Central memory CD8-positive, alpha-beta T cell (primary cell): ENCODE measurements around the gene ARHGAP4.

ENCODE experiments used
- ATAC-seq: fragments of 150-1000 bp; cut with Tn5 transposase; replicated peaks from 2 replicates; pipeline ENCODE4 v1.10.0; 2022; ENCODE audit warnings: mild to moderate bottlenecking, moderate FRiP score, moderate number of reproducible peaks; ENCODE audit not compliant: poor library complexity, severe bottlenecking; ENCODE audit errors: extremely low read depth
- DNase-seq, 2 donors: peaks; one replicate each; pipeline ENCODE4 v3.0.0; 2021; ENCODE audit warnings: low spot score in 2 of 2
- H3K27ac Mint-ChIP-seq: one replicate; pipeline ENCODE4 v1.8.0; 2022; ENCODE audit warnings: low read depth, mild to moderate bottlenecking, moderate library complexity, mixed read lengths
- H3K27me3 Mint-ChIP-seq: one replicate; pipeline ENCODE4 v1.8.0; 2022; ENCODE audit warnings: mixed read lengths
- H3K36me3 Mint-ChIP-seq: one replicate; pipeline ENCODE4 v1.8.0; 2022; ENCODE audit warnings: mild to moderate bottlenecking, moderate library complexity, mixed read lengths; ENCODE audit not compliant: insufficient read depth
- H3K4me1 Mint-ChIP-seq: one replicate; pipeline ENCODE4 v1.8.0; 2022; ENCODE audit warnings: mixed read lengths
- H3K4me3 Mint-ChIP-seq: one replicate; pipeline ENCODE4 v1.8.0; 2022; ENCODE audit warnings: mild to moderate bottlenecking, moderate library complexity, mixed read lengths
- H3K9me3 Mint-ChIP-seq: one replicate; pipeline ENCODE4 v1.8.0; 2022; ENCODE audit warnings: mixed read lengths

Gene ARHGAP4

DNA sequence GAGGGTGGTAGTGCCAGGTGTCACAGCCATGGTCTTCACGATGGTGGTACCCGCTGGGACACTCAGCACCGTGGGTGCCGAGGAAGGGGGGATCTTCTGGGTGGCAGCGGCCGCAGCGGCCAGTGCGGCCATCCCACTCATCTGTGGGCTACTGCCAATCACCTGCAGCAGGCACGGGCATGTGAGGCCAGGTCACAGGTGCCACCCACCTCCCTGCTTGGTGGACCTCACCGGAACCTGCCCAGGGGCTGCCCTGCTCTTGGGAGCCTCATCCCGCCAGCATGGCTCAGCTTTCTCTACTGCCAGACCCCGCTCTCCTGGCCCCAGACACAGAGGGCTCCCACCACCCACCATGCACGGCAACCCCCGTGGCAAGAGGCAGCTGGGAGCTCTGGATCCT is 32.5 kb upstream of the ARHGAP4 start:
- DNase-seq (no peak), ATAC-seq (no peak)
- Mint-ChIP-seq H3K27me3 (no peaks in the 10 kb centered on the region), H3K36me3 (peaks cover 33% of the 10 kb centered on the region), H3K27ac (no peak overlapping the region), H3K4me3 (no peak overlapping the region), H3K4me1 (no peaks in the 10 kb centered on the region), H3K9me3 (no peaks in the 10 kb centered on the region)

GRCh38 chrX:153957224-153957623 is 31.2 kb upstream of the ARHGAP4 start:
- DNase-seq (no peak), ATAC-seq (no peak)
- Mint-ChIP-seq H3K9me3 (no peaks in the 10 kb centered on the region), H3K27ac (peak overlapping the region; percentile 80), H3K4me3 (no peak overlapping the region), H3K27me3 (no peaks in the 10 kb centered on the region), H3K4me1 (no peaks in the 10 kb centered on the region), H3K36me3 (peaks cover 43% of the 10 kb centered on the region)

- Mint-ChIP-seq H3K27me3 (no peaks in the 10 kb centered on the region), H3K36me3 (peaks cover 42% of the 10 kb centered on the region), H3K4me1 (no peaks in the 10 kb centered on the region), H3K4me3 (no peak overlapping the region), H3K27ac (no peak overlapping the region), H3K9me3 (no peaks in the 10 kb centered on the region)
- ATAC-seq (no peak), DNase-seq (no peak)
Observed at GRCh38 chrX:153956044-153956907, 30.2 kb upstream of the ARHGAP4 start.

DNA sequence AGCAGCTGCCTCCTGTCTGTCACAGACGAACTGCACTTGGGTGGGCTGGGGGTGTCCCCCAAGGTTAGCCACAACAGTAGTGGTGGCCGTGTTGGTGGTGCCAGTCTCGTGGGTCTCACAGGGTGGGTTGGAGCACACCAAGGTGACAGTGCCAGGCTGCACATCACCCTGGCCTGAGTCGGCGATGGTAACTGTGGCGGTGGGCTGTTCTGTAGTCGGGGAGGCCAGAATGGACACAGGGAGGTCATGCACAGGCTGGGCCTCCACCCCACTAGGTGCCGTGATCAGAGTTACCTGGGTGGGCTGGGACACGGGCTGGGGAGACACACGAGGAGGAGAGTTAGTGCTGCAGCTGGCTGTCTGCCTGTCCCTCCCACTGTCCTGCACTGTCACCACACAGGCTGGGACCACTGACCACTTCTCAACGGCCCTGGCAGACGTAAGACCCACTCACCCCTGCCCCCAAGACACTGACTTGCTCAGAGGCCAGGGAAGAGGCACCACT is 29.2 kb upstream of the ARHGAP4 start:
- H3K27me3 Mint-ChIP-seq = no peaks in the 10 kb centered on the region
- H3K36me3 Mint-ChIP-seq = peaks cover 43% of the 10 kb centered on the region
- H3K4me3 Mint-ChIP-seq = no peak overlapping the region
- H3K27ac Mint-ChIP-seq = no peak overlapping the region
- no peaks in the 10 kb centered on the region for H3K4me1 Mint-ChIP-seq
- DNase-seq (no peak), ATAC-seq (no peak)
- H3K9me3 Mint-ChIP-seq = no peaks in the 10 kb centered on the region

GRCh38 chrX:153954558-153955227 is 28.6 kb upstream of the ARHGAP4 start:
- Mint-ChIP-seq H3K4me1 (no peaks in the 10 kb centered on the region), H3K27me3 (no peaks in the 10 kb centered on the region), H3K36me3 (peaks cover 46% of the 10 kb centered on the region), H3K9me3 (no peaks in the 10 kb centered on the region), H3K27ac (no peak overlapping the region), H3K4me3 (no peak overlapping the region)
- ATAC-seq (no peak), DNase-seq (no peak)

- no peaks in the 10 kb centered on the region for H3K27me3 Mint-ChIP-seq
- H3K4me3 Mint-ChIP-seq = no peak overlapping the region
- no peaks in the 10 kb centered on the region for H3K9me3 Mint-ChIP-seq
- H3K36me3 Mint-ChIP-seq = peaks cover 48% of the 10 kb centered on the region
- no peak overlapping the region for H3K27ac Mint-ChIP-seq
- H3K4me1 Mint-ChIP-seq = no peaks in the 10 kb centered on the region
- ATAC-seq (no peak), DNase-seq (no peak)
Observed at GRCh38 chrX:153953892-153954557, 28.0 kb upstream of the ARHGAP4 start.

DNA sequence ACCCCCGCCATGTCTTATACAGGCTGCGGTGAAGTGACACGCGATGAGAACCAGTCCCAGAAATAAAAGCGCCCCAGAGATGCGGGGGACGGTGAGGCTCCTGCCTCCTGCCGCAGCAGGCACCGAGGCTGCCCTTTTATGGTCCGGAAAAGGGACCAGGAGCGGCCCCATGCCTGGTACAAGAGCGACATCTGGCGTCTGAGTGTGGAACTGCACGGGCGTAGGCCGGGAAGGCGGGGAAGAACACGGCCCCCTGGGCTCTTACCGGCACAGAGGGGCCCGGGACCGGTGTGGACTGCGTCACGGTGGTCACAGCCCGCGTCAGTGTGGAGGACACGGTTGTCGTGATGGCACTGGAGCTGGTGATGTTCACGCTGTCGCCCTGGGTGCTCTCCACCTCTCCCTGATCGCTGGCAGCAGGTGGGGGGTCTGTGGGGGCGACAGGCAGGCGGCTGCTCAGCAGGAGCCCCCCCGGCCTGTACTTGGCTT is 27.3 kb upstream of the ARHGAP4 start:
- ATAC-seq (peak; percentile 61), DNase-seq (peak; percentile 72 to 79)
- H3K27me3 Mint-ChIP-seq = no peaks in the 10 kb centered on the region
- H3K36me3 Mint-ChIP-seq = peaks cover 46% of the 10 kb centered on the region
- H3K27ac Mint-ChIP-seq = peak overlapping the region; percentile 83
- H3K4me3 Mint-ChIP-seq = no peak overlapping the region
- no peaks in the 10 kb centered on the region for H3K9me3 Mint-ChIP-seq
- H3K4me1 Mint-ChIP-seq = no peaks in the 10 kb centered on the region

GRCh38 chrX:153952373-153953026 is 26.4 kb upstream of the ARHGAP4 start:
- ATAC-seq (no peak), DNase-seq (no peak)
- Mint-ChIP-seq H3K36me3 (peaks cover 48% of the 10 kb centered on the region), H3K27me3 (no peaks in the 10 kb centered on the region), H3K9me3 (no peaks in the 10 kb centered on the region), H3K27ac (no peak overlapping the region), H3K4me1 (peaks cover 2% of the 10 kb centered on the region), H3K4me3 (no peak overlapping the region)

DNA sequence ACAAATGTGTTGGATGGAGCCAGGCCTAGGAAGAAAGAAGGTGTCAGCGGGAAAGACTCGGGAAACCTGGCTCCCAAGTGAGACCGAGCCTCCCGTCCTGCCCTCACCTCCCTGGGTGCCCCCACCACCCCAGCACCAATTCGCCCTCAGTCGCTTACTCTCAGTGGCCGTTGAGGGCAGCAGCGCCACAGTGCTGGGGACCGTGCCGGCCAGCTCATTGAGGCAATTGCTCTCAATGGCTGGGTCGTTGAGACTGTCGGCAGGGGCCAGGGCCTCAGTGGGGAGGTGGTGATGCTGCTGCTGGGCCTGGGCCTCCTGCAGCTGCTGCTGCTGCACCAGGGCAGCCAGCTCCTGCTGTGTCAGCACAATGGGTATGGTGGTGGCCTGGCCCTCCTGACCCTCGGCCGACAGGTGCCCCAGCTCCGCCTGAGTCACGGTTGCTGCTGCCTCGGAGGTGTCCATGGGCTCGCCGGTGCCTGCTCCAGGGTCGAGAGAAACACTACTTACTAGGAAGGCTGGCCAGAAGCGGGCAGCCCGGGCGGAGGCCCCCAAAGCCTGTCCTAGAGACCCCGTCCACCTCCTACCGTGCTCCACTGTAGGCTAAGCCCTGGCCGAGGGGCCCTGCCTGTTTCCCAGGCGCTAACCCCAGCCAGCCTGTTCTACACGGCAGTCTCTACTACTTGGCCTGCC is 25.8 kb upstream of the ARHGAP4 start:
- DNase-seq (no peak), ATAC-seq (no peak)
- Mint-ChIP-seq H3K9me3 (no peaks in the 10 kb centered on the region), H3K27ac (no peak overlapping the region), H3K36me3 (peaks cover 47% of the 10 kb centered on the region), H3K4me1 (peaks cover 6% of the 10 kb centered on the region), H3K4me3 (no peak overlapping the region), H3K27me3 (no peaks in the 10 kb centered on the region)

DNA sequence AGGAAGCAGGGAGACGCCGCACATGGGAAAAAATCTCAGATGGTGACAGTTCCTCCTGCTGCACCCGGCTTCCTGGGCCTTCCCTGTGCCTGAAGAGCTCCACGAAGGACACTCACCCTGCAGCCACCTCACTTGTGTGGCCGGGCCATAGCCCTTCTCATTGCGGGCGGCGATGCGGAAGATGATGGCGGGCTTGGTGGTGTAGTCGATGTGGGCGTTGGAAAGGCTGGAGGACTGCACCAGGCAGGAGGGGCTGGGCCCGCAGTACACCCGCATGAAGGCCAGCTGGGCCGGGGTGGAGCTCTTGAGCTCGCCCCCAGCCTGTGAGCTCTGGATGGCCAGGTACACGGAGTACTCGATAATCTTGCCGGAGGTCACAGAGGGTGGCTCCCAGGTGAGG is 24.1 kb upstream of the ARHGAP4 start:
- peaks cover 6% of the 10 kb centered on the region for H3K4me1 Mint-ChIP-seq
- H3K4me3 Mint-ChIP-seq = no peak overlapping the region
- no peak for ATAC-seq
- no peak overlapping the region for H3K27ac Mint-ChIP-seq
- no peak for DNase-seq
- no peaks in the 10 kb centered on the region for H3K9me3 Mint-ChIP-seq
- no peaks in the 10 kb centered on the region for H3K27me3 Mint-ChIP-seq
- peaks cover 38% of the 10 kb centered on the region for H3K36me3 Mint-ChIP-seq

DNA sequence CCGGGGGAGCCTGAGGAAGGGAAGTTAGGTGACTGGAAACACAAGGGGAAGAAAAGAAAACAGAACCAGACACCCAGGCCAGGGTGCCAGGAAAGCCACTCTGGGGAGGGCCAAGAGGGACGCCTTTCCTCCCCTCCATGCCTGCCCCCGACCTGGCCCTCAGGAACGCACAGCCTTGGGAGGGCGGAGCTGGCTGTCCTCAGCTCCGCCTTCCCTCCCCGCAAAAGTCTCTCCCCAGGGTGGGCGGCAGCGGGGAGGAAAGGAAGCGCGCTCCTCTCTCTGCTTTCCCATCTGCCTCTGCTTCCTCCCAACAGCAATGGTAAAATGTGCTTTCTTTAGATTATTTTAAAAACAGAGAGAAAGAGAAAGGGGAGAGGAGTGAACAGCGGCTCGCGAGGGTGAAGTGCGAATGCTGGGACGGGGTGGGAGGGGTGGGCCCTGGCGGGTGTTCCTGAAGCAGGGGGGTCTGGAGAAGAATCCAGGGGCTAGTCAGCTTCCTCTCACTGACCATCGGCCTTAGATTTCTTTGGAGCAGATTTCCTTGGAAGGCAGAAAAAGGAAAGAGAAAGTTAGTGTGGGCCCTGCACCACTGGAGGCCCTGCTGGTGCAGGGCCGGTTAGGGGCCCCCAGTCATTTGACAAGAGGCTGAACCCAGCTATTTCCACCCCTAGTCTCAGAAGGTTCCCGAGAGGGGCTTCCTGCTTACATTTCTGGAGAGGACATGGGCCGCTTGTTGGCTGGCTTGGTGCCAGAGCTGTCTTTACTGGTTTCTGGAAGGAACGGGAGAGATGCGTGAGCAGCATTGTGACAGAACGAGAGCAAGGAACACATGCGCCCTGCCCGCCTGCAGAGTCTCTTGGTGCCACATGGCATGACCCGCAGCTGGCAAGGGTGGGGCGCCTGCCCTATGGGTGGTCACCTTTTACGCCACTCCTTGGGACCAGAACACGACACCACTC is 23.1 kb upstream of the ARHGAP4 start:
- Mint-ChIP-seq H3K27me3 (no peaks in the 10 kb centered on the region), H3K27ac (peak overlapping the region; percentile 76), H3K4me1 (peaks cover 6% of the 10 kb centered on the region), H3K4me3 (peak overlapping the region; percentile 11), H3K36me3 (peaks cover 32% of the 10 kb centered on the region), H3K9me3 (no peaks in the 10 kb centered on the region)
- DNase-seq = no peak
- ATAC-seq = no peak
